Loucy (cell line): ENCODE results near the gene TENM3.

ENCODE experiments used
- CTCF ChIP-seq: fragments of 200-600 bp; sonication (generic); conservative IDR thresholded peaks from 2 replicates; pipeline ENCODE4 v1.5.1; 2014; ENCODE audit warnings: mild to moderate bottlenecking, antibody characterized with exemption, low read length
- EZH2phosphoT487 ChIP-seq: fragments of 200-600 bp; IDR thresholded peaks from 2 replicates; pipeline ENCODE4 v1.6.1; 2018; ENCODE audit warnings: antibody characterized with exemption, mild to moderate bottlenecking, moderate library complexity, borderline replicate concordance

- no peak for TF ChIP-seq CTCF
- TF ChIP-seq EZH2phosphoT487 = no peak
These were observed 600.7 kb downstream of the TENM3 start for GRCh38 chr4:182843808-182844325.
